NCI-H2029 treated with DMSO at 0.1 percent for 48 hours (cell line): ENCODE data around the gene LBP.
"Not testable (repeated sequence)": the region's sequence is repeated elsewhere in the genome, so short reads cannot be mapped to it uniquely, and the experiment has no call there.

Experiments
- DNase-seq: peaks from one replicate; lab custom pipeline; 2025; lab: John Stamatoyannopoulos, UW

Gene LBP

GRCh38 chr20:38402089-38402488, 55.8 kb downstream of the LBP start:
- no peak for DNase-seq

GRCh38 chr20:38402816-38403215, 56.5 kb downstream of the LBP start:
- DNase-seq = no peak

GRCh38 chr20:38404016-38404415, 57.7 kb downstream of the LBP start:
- no peak for DNase-seq

GRCh38 chr20:38405132-38405531, 58.9 kb downstream of the LBP start:
- DNase-seq = no peak

GRCh38 chr20:38406476-38406875, 60.2 kb downstream of the LBP start:
- DNase-seq = no peak

- DNase-seq = no peak
Observed at GRCh38 chr20:38407321-38407720, 61.0 kb downstream of the LBP start.

- DNase-seq = not testable (repeated sequence)
Observed at GRCh38 chr20:38407822-38408221, 61.5 kb downstream of the LBP start.

- DNase-seq = no peak
Observed at GRCh38 chr20:38412877-38413577, 66.7 kb downstream of the LBP start.

- no peak for DNase-seq
Observed at GRCh38 chr20:38414769-38415450, 68.6 kb downstream of the LBP start.

- DNase-seq = peak; percentile 20
Observed at GRCh38 chr20:38418509-38419204, 72.4 kb downstream of the LBP start.

- no peak for DNase-seq
Observed at GRCh38 chr20:38420388-38421085, 74.3 kb downstream of the LBP start.

GRCh38 chr20:38421915-38422314, 75.6 kb downstream of the LBP start:
- no peak for DNase-seq

- DNase-seq = no peak
Observed at GRCh38 chr20:38423541-38423940, 77.3 kb downstream of the LBP start.

- DNase-seq = no peak
Observed at GRCh38 chr20:38424401-38424800, 78.1 kb downstream of the LBP start.

GRCh38 chr20:38426006-38426897, 80.0 kb downstream of the LBP start:
- DNase-seq = no peak
